ENCODE data around the gene MAN2B2. TPM values are rescaled to one million over a fixed set of nuclear protein-coding genes. Genes with fewer than 3 reads are reported as not detected.
A peak's percentile ranks its signal among the peaks of the same experiment; 100 is the strongest.

Gene MAN2B2
- total and polyA plus RNA-seq, 4 experiments from 2014 or later = 11.2 to 53.2 (median 41.0) TPM

GRCh38 chr4:6634746-6635145, 59.8 kb downstream of the MAN2B2 start:
- Histone ChIP-seq H3K4me1 (ENCODE audit: insufficient read depth, low read length) (no peaks in the 10 kb centered on the region), H3K27me3 (ENCODE audit: insufficient read depth, low read length) (no peaks in the 10 kb centered on the region), H3K27ac (ENCODE audit: low read depth, low read length) (no peak overlapping the region), H3K36me3 (ENCODE audit: insufficient read depth, low read length) (no peaks in the 10 kb centered on the region), H3K4me3 (ENCODE audit: low read length in 2 of 2) (no peak overlapping the region), H3K9me3 (ENCODE audit: control insufficient read depth in 1 of 2, low read length in 2 of 2) (no peaks in the 10 kb centered on the region)
- CTCF ChIA-PET (ENCODE audit: partially characterized antibody) = no interaction called here
- intact Hi-C loops (cut with micrococcal nuclease) = no loop called here
- Mint-ChIP-seq H3K36me3 (no peaks in the 10 kb centered on the region), H3K4me3 (no peak overlapping the region), H3K4me1 (peaks cover 0 to 4% (median 1%) of the 10 kb centered on the region in 4 donors), H3K9me3 (no peaks in the 10 kb centered on the region), H3K27me3 (no peaks in the 10 kb centered on the region), H3K27ac (no peak overlapping the region)
- POLR2A ChIA-PET (ENCODE audit: partially characterized antibody) = no interaction called here
- DNase-seq = no peak

GRCh38 chr4:6639137-6639680, 64.2 kb downstream of the MAN2B2 start:
- Mint-ChIP-seq H3K4me1 (peaks cover 28 to 40% (median 33%) of the 10 kb centered on the region in 4 donors), H3K27ac (peak overlapping the region in 3 of 7 donors; percentile 32 to 69 (median 35)), H3K27me3 (no peaks in the 10 kb centered on the region), H3K9me3 (peaks cover 0 to 2% (median 0%) of the 10 kb centered on the region in 8 donors), H3K36me3 (peaks cover 29 to 38% of the 10 kb centered on the region in 2 donors), H3K4me3 (peak overlapping the region in 6 of 8 donors; percentile 8 to 67 (median 38))
- POLR2A ChIA-PET (ENCODE audit: partially characterized antibody) = interaction anchor here (2.2 to 7.6 kb wide), 8 partner anchors 35 to 429 kb away, joined by 11 to 168 read pairs (median 35); partner anchors contain the start of genes BLOC1S4, GRPEL1, MAN2B2 and MRFAP1L1
- Histone ChIP-seq H3K9me3 (ENCODE audit: control insufficient read depth in 1 of 2, low read length in 2 of 2) (no peaks in the 10 kb centered on the region), H3K36me3 (ENCODE audit: insufficient read depth, low read length) (peaks cover 17% of the 10 kb centered on the region), H3K27me3 (ENCODE audit: insufficient read depth, low read length) (no peaks in the 10 kb centered on the region), H3K4me3 (ENCODE audit: low read length in 2 of 2) (no peak overlapping the region), H3K4me1 (ENCODE audit: insufficient read depth, low read length) (peaks cover 28% of the 10 kb centered on the region), H3K27ac (ENCODE audit: low read depth, low read length) (no peak overlapping the region)
- DNase-seq = no peak
- intact Hi-C loops (cut with micrococcal nuclease) = no loop called here
- CTCF ChIA-PET (ENCODE audit: partially characterized antibody) = interaction anchor here (0.7 to 1.7 kb wide), 5 partner anchors 23 to 431 kb away, joined by 4 to 6 read pairs (median 4); no protein-coding TSS in a partner anchor

GRCh38 chr4:6640292-6641163, 65.5 kb downstream of the MAN2B2 start, which contains the start of gene MRFAP1:
Gene MRFAP1 (plus strand): TSS chr4:6640685. CDS start chr4:6640863, 178 bp downstream.
- Mint-ChIP-seq H3K27me3 (no peaks in the 10 kb centered on the region), H3K36me3 (peaks cover 29 to 41% of the 10 kb centered on the region in 2 donors), H3K4me1 (peaks cover 29 to 40% (median 34%) of the 10 kb centered on the region in 4 donors), H3K9me3 (peaks cover 0 to 2% (median 0%) of the 10 kb centered on the region in 8 donors), H3K27ac (peak within 1 kb of the TSS; percentile 98 to 100 (median 99)), H3K4me3 (peak within 1 kb of the TSS; percentile 96 to 100 (median 98))
- intact Hi-C loops (cut with micrococcal nuclease) = loop anchor here (1.0 to 2.0 kb wide), 11 partner anchors 18 to 428 kb away; partner anchors contain the start of genes BLOC1S4, GRPEL1, MAN2B2 and MRFAP1L1
- no peaks in the 10 kb centered on the region for H3K9me3 ChIP-seq (ENCODE audit: control insufficient read depth in 1 of 2, low read length in 2 of 2)
- peaks cover 31% of the 10 kb centered on the region for H3K4me1 ChIP-seq (ENCODE audit: insufficient read depth, low read length)
- peaks cover 17% of the 10 kb centered on the region for H3K36me3 ChIP-seq (ENCODE audit: insufficient read depth, low read length)
- DNase-seq = peak; percentile 94 to 97 (median 95)
- CTCF ChIA-PET (ENCODE audit: partially characterized antibody) = interaction anchor here (1.1 to 3.1 kb wide), 5 partner anchors 34 to 346 kb away, joined by 5 to 19 read pairs (median 6); a partner anchor contains a TSS
- peak within 1 kb of the TSS; percentile 90 to 92 for H3K4me3 ChIP-seq (ENCODE audit: low read length in 2 of 2)
- POLR2A ChIA-PET (ENCODE audit: partially characterized antibody) = interaction anchor here (0.6 to 7.6 kb wide), 36 partner anchors 11 to 1092 kb away, joined by 3 to 168 read pairs (median 5); partner anchors contain the start of genes BLOC1S4, GRPEL1, MAN2B2 and MRFAP1L1
- H3K27ac ChIP-seq (ENCODE audit: low read depth, low read length) = peak within 1 kb of the TSS; percentile 98
- no peaks in the 10 kb centered on the region for H3K27me3 ChIP-seq (ENCODE audit: insufficient read depth, low read length)

GRCh38 chr4:6641164-6641970, 66.4 kb downstream of the MAN2B2 start:
- Mint-ChIP-seq H3K4me3 (peak overlapping the region; percentile 96 to 100 (median 98)), H3K4me1 (peaks cover 29 to 41% (median 36%) of the 10 kb centered on the region in 4 donors), H3K36me3 (peaks cover 29 to 41% of the 10 kb centered on the region in 2 donors), H3K27me3 (no peaks in the 10 kb centered on the region), H3K9me3 (peaks cover 0 to 2% (median 0%) of the 10 kb centered on the region in 8 donors), H3K27ac (peak overlapping the region; percentile 98 to 100 (median 99))
- peak; percentile 51 to 70 (median 63) for DNase-seq
- intact Hi-C loops (cut with micrococcal nuclease) = loop anchor here (2.0 kb wide), 1 partner anchor 17 kb away; no protein-coding TSS in a partner anchor
- H3K4me1 ChIP-seq (ENCODE audit: insufficient read depth, low read length) = peaks cover 31% of the 10 kb centered on the region
- no peaks in the 10 kb centered on the region for H3K9me3 ChIP-seq (ENCODE audit: control insufficient read depth in 1 of 2, low read length in 2 of 2)
- CTCF ChIA-PET (ENCODE audit: partially characterized antibody) = interaction anchor here (1.6 to 3.1 kb wide), 3 partner anchors 33 to 345 kb away, joined by 5 to 19 read pairs (median 13); a partner anchor contains a TSS
- peak overlapping the region; percentile 98 for H3K27ac ChIP-seq (ENCODE audit: low read depth, low read length)
- peak overlapping the region; percentile 90 to 92 for H3K4me3 ChIP-seq (ENCODE audit: low read length in 2 of 2)
- peaks cover 17% of the 10 kb centered on the region for H3K36me3 ChIP-seq (ENCODE audit: insufficient read depth, low read length)
- POLR2A ChIA-PET (ENCODE audit: partially characterized antibody) = interaction anchor here (0.6 to 7.6 kb wide), 35 partner anchors 12 to 459 kb away, joined by 3 to 168 read pairs (median 5); partner anchors contain the start of genes BLOC1S4, GRPEL1, MAN2B2 and MRFAP1L1
- H3K27me3 ChIP-seq (ENCODE audit: insufficient read depth, low read length) = no peaks in the 10 kb centered on the region

- intact Hi-C loops (cut with micrococcal nuclease) = loop anchor here (2.0 kb wide), 1 partner anchor 17 kb away; no protein-coding TSS in a partner anchor
- Histone ChIP-seq H3K36me3 (ENCODE audit: insufficient read depth, low read length) (peaks cover 17% of the 10 kb centered on the region), H3K9me3 (ENCODE audit: control insufficient read depth in 1 of 2, low read length in 2 of 2) (no peaks in the 10 kb centered on the region), H3K27me3 (ENCODE audit: insufficient read depth, low read length) (no peaks in the 10 kb centered on the region), H3K4me3 (ENCODE audit: low read length in 2 of 2) (peak overlapping the region; percentile 90 to 92), H3K4me1 (ENCODE audit: insufficient read depth, low read length) (peaks cover 31% of the 10 kb centered on the region), H3K27ac (ENCODE audit: low read depth, low read length) (peak overlapping the region; percentile 98)
- DNase-seq = no peak
- Mint-ChIP-seq H3K4me1 (peaks cover 30 to 45% (median 38%) of the 10 kb centered on the region in 4 donors), H3K36me3 (peaks cover 29 to 41% of the 10 kb centered on the region in 2 donors), H3K27ac (peak overlapping the region; percentile 98 to 100 (median 99)), H3K4me3 (peak overlapping the region; percentile 96 to 100 (median 98)), H3K27me3 (no peaks in the 10 kb centered on the region), H3K9me3 (peaks cover 0 to 2% (median 0%) of the 10 kb centered on the region in 8 donors)
- CTCF ChIA-PET (ENCODE audit: partially characterized antibody) = interaction anchor here (2.7 to 3.1 kb wide), 2 partner anchors 32 to 75 kb away, joined by 13 to 19 read pairs; a partner anchor contains a TSS
- POLR2A ChIA-PET (ENCODE audit: partially characterized antibody) = interaction anchor here (0.8 to 7.6 kb wide), 11 partner anchors 11 to 267 kb away, joined by 3 to 168 read pairs (median 14); partner anchors contain the start of genes MRFAP1L1, S100P and TBC1D14
Observed at GRCh38 chr4:6641971-6642320, 67.0 kb downstream of the MAN2B2 start.

- POLR2A ChIA-PET (ENCODE audit: partially characterized antibody) = interaction anchor here (0.6 to 7.6 kb wide), 9 partner anchors 10 to 140 kb away, joined by 3 to 168 read pairs (median 12); partner anchors contain the start of genes BLOC1S4 and S100P
- Histone ChIP-seq H3K36me3 (ENCODE audit: insufficient read depth, low read length) (peaks cover 17% of the 10 kb centered on the region), H3K27ac (ENCODE audit: low read depth, low read length) (peak overlapping the region; percentile 98), H3K27me3 (ENCODE audit: insufficient read depth, low read length) (no peaks in the 10 kb centered on the region), H3K4me3 (ENCODE audit: low read length in 2 of 2) (no peak overlapping the region), H3K9me3 (ENCODE audit: control insufficient read depth in 1 of 2, low read length in 2 of 2) (no peaks in the 10 kb centered on the region), H3K4me1 (ENCODE audit: insufficient read depth, low read length) (peaks cover 31% of the 10 kb centered on the region)
- CTCF ChIA-PET (ENCODE audit: partially characterized antibody) = no interaction called here
- Mint-ChIP-seq H3K36me3 (peaks cover 29 to 41% of the 10 kb centered on the region in 2 donors), H3K4me3 (peak overlapping the region in 5 of 8 donors; percentile 36 to 100 (median 73)), H3K9me3 (peaks cover 0 to 2% (median 0%) of the 10 kb centered on the region in 8 donors), H3K27ac (peak overlapping the region; percentile 38 to 100 (median 99)), H3K4me1 (peaks cover 30 to 45% (median 38%) of the 10 kb centered on the region in 4 donors), H3K27me3 (no peaks in the 10 kb centered on the region)
- no peak for DNase-seq
- intact Hi-C loops (cut with micrococcal nuclease) = no loop called here
Observed at GRCh38 chr4:6643141-6643847, 68.3 kb downstream of the MAN2B2 start.

All from CD4-positive, alpha-beta memory T cell (primary cell).